Measurements from ENCODE around the gene TMC5. TPM values are rescaled to one million over a fixed set of nuclear protein-coding genes. Genes with fewer than 3 reads are reported as not detected.

TMC5 gene
- total and polyA plus RNA-seq, 12 donors, result 0.20 to 3.7 (median 0.33) TPM; not detected in 8

DNA sequence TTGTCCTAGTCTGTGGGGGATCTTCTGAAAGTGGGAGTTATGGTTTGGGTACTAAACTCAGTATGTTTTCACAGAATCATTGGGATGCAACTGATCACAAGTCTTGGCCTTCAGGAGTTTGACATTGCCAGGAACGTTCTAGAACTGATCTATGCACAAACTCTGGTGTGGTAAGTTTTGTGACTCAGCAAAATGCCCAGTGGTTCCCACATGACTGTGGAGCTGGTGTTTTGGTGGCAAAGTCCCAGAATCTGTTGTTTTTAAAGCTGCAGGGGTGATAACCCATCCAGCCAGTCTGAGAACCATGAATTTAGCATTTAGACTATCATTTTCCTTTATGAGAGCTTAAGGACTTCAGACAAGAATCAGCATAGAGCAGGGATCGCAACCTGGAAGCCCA is 63.6 kb downstream of the TMC5 start:
- 55 to 85% (median 80%) methylated on average over 2 of the region's 2 CpGs for WGBS, 4 donors
- H3K9me3 ChIP-seq (replicated peaks in 1 of 3), result no peaks in the 10 kb centered on the region
- no peaks in the 10 kb centered on the region for H3K27me3 ChIP-seq
- no peak overlapping the region for H3K4me3 ChIP-seq
- intact Hi-C loops (cut with DNase I), result no loop called here
- TF ChIP-seq, protein P1, sequence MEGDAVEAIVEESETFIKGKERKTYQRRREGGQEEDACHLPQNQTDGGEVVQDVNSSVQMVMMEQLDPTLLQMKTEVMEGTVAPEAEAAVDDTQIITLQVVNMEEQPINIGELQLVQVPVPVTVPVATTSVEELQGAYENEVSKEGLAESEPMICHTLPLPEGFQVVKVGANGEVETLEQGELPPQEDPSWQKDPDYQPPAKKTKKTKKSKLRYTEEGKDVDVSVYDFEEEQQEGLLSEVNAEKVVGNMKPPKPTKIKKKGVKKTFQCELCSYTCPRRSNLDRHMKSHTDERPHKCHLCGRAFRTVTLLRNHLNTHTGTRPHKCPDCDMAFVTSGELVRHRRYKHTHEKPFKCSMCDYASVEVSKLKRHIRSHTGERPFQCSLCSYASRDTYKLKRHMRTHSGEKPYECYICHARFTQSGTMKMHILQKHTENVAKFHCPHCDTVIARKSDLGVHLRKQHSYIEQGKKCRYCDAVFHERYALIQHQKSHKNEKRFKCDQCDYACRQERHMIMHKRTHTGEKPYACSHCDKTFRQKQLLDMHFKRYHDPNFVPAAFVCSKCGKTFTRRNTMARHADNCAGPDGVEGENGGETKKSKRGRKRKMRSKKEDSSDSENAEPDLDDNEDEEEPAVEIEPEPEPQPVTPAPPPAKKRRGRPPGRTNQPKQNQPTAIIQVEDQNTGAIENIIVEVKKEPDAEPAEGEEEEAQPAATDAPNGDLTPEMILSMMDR (IDR thresholded peaks at IDR 0.05), result no peak
- no peak for TF ChIP-seq POLR2A (IDR thresholded peaks at IDR 0.05)
- no peaks in the 10 kb centered on the region for H3K36me3 ChIP-seq (replicated peaks in 1 of 2)
- H3K4me1 ChIP-seq (replicated peaks in 1 of 2), result no peaks in the 10 kb centered on the region
- no peak overlapping the region for H3K27ac ChIP-seq
- no peak for DNase-seq

DNA sequence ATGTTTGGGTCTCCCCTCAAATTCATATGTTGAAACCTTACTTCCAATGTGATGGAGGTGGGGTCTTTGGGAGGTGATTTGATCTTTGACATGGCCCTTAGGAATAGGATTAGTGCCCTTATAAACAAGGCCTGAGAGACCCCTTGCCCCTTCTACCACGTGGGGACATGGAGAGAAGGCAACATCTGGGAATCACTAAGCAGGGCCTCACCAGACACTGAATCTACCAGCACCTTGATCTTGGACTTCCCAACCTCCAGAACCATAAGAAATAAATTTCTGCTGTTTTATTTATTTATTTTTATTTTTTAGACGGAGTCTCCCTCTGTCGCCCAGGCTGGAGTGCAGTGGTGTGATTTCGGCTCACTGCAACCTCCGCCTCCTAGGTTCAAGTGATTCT is 64.1 kb downstream of the TMC5 start:
- no peak for DNase-seq
- H3K4me1 ChIP-seq (replicated peaks in 1 of 2), result no peaks in the 10 kb centered on the region
- no peak for TF ChIP-seq POLR2A (IDR thresholded peaks at IDR 0.05)
- TF ChIP-seq, protein P1 (IDR thresholded peaks at IDR 0.05), result no peak
- H3K27ac ChIP-seq, result no peak overlapping the region
- no peaks in the 10 kb centered on the region for H3K27me3 ChIP-seq
- WGBS, 4 donors, result 81 to 89% (median 85%) methylated on average over 5 of the region's 5 CpGs
- no peaks in the 10 kb centered on the region for H3K9me3 ChIP-seq (replicated peaks in 1 of 3)
- H3K4me3 ChIP-seq, result no peak overlapping the region
- no peaks in the 10 kb centered on the region for H3K36me3 ChIP-seq (replicated peaks in 1 of 2)
- intact Hi-C loops (cut with DNase I), result no loop called here

GRCh38 chr16:19482291-19482690 is 64.6 kb downstream of the TMC5 start:
- Histone ChIP-seq H3K4me1 (replicated peaks in 1 of 2) (no peaks in the 10 kb centered on the region), H3K4me3 (no peak overlapping the region), H3K9me3 (replicated peaks in 1 of 3) (no peaks in the 10 kb centered on the region), H3K27me3 (no peaks in the 10 kb centered on the region), H3K36me3 (replicated peaks in 1 of 2) (no peaks in the 10 kb centered on the region), H3K27ac (no peak overlapping the region)
- intact Hi-C loops (cut with DNase I), result no loop called here
- WGBS, 4 donors, result 63 to 92% (median 87%) methylated on average over 1 of the region's 1 CpG
- no peak for DNase-seq
- TF ChIP-seq, protein P1 (IDR thresholded peaks at IDR 0.05), result no peak
- no peak for TF ChIP-seq POLR2A (IDR thresholded peaks at IDR 0.05)

DNA sequence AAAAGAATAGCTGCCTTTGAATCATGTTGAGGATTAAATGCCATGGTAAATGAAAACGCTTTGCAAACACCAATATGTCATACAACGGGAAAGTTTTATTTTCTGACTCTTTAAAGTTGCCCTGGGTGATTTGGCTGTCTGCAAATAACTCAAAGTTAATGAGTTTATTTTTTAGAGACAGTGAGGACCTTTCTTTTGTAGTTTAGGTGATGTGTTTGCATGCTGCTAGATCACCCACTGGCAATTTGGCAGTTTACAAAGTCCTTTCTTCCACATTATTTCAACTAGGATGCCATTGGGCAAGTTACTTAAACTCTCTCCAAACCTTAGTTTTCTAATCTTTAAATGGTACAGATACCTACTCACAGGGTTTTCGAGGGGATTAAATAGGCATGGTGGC is 66.4 kb downstream of the TMC5 start:
- Histone ChIP-seq H3K36me3 (replicated peaks in 1 of 2) (no peaks in the 10 kb centered on the region), H3K27me3 (no peaks in the 10 kb centered on the region), H3K4me3 (no peak overlapping the region), H3K27ac (no peak overlapping the region), H3K9me3 (replicated peaks in 1 of 3) (no peaks in the 10 kb centered on the region), H3K4me1 (replicated peaks in 1 of 2) (no peaks in the 10 kb centered on the region)
- no peak for DNase-seq
- 82 to 86% (median 84%) methylated on average over 3 of the region's 3 CpGs for WGBS, 4 donors
- TF ChIP-seq POLR2A (IDR thresholded peaks at IDR 0.05), result no peak
- intact Hi-C loops (cut with DNase I), result no loop called here

DNA sequence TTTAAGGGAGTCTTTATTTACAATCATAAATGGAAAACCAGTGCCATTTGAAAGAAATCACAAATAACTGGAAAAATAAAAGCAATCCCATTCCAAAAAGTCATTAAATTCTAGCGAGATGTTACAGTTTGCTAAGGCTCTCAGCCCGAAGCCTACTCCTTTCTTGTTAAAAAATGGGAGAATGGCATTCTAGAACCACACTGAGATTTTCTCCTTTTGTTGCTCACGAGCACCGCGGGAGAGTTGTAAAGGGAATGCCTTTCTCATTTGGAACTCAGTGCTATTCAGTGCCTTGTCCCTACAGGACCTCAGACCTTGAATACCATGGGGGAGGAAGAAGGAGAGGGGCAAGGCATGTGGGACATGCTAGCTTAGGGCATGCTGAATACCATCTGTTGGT is 67.9 kb downstream of the TMC5 start:
- TF ChIP-seq POLR2A (IDR thresholded peaks at IDR 0.05), result no peak
- TF ChIP-seq, protein P1 (IDR thresholded peaks at IDR 0.05), result no peak
- WGBS, 4 donors, result 80 to 94% (median 85%) methylated on average over 5 of the region's 5 CpGs

More for the DNA sequence above, 67.9 kb downstream of the TMC5 start:
- intact Hi-C loops (cut with DNase I), result no loop called here
- Histone ChIP-seq H3K36me3 (replicated peaks in 1 of 2) (no peaks in the 10 kb centered on the region), H3K4me3 (no peak overlapping the region), H3K27ac (no peak overlapping the region), H3K4me1 (replicated peaks in 1 of 2) (no peaks in the 10 kb centered on the region), H3K27me3 (no peaks in the 10 kb centered on the region), H3K9me3 (replicated peaks in 1 of 3) (no peaks in the 10 kb centered on the region)
- DNase-seq, result no peak
